ENCODE results near the gene PLCB2. TPM values are rescaled to one million over a fixed set of nuclear protein-coding genes. Genes with fewer than 3 reads are reported as not detected.

Gene PLCB2
- total and polyA plus RNA-seq, 2 experiments from 2014 or later, result 9.5 to 13.8 TPM

- TF ChIP-seq ZNF114 (CRISPR knock-in tag; IDR thresholded peaks at IDR 0.05), result no peak
- TF ChIP-seq ZNF331 (CRISPR knock-in tag; IDR thresholded peaks at IDR 0.05; ENCODE audit: low read depth), result no peak
- TF ChIP-seq ETS1 (IDR thresholded peaks at IDR 0.05), result no peak
- TF ChIP-seq ZNF462 (CRISPR knock-in tag; IDR thresholded peaks at IDR 0.05), result no peak
- TF ChIP-seq NANOG (IDR thresholded peaks at IDR 0.05; ENCODE audit: borderline replicate concordance), result no peak
These were observed 24.5 kb upstream of the PLCB2 start (continued) for GRCh38 chr15:40332113-40332781.

- peaks cover 30% of the 10 kb centered on the region for H3K4me1 ChIP-seq (ENCODE audit: insufficient read depth)
- DNase-seq (ENCODE audit: low spot score) (no peak), ATAC-seq (no peak)
- no peak overlapping the region for H3K4me2 ChIP-seq
- H3K36me3 ChIP-seq (ENCODE audit: insufficient read depth), result no peaks in the 10 kb centered on the region
- no peak overlapping the region for H2AFZ ChIP-seq
- no peak overlapping the region for H3K27ac ChIP-seq (ENCODE audit: low read depth)
- no peak overlapping the region for H3K4me3 ChIP-seq
- H3K9me3 Mint-ChIP-seq, result no peaks in the 10 kb centered on the region
- no peaks in the 10 kb centered on the region for H3K27me3 ChIP-seq (ENCODE audit: insufficient read depth)
- peaks cover 55% of the 10 kb centered on the region for H3K4me1 Mint-ChIP-seq
- H3F3A ChIP-seq (replicated peaks; ENCODE audit: low read depth), result 0 out of 2 replicates have a peak, but pooled peaks cover 6% of the 10 kb centered on the region
- H3K36me3 Mint-ChIP-seq (ENCODE audit: low read depth), result peaks cover 19% of the 10 kb centered on the region
- 0 out of 2 replicates have a peak, but pooled peaks cover 2% of the 10 kb centered on the region for H3K9me2 ChIP-seq (ENCODE audit: insufficient read depth)
- H3K79me2 ChIP-seq (replicated peaks; ENCODE audit: insufficient read depth), result no peaks in the 10 kb centered on the region; the same call in 1 of the 2 replicates
- H3K4me3 Mint-ChIP-seq, result no peak overlapping the region
- no peak overlapping the region for H3K27ac Mint-ChIP-seq
- H4K20me1 ChIP-seq (replicated peaks; ENCODE audit: insufficient read depth), result no peaks in the 10 kb centered on the region
- peaks cover 15% of the 10 kb centered on the region for H3K27me3 Mint-ChIP-seq (ENCODE audit: insufficient read depth, low read depth, poor library complexity)
- no peak for TF ChIP-seq ZNF462 (CRISPR knock-in tag; IDR thresholded peaks at IDR 0.05)
- TF ChIP-seq EZH2 (IDR thresholded peaks at IDR 0.05; ENCODE audit: low read depth, unreplicated experiment), result no peak
- TF ChIP-seq JUNB (IDR thresholded peaks at IDR 0.05; ENCODE audit: unreplicated experiment), result no peak
- no peak for TF ChIP-seq STAT1 (IDR thresholded peaks at IDR 0.05; ENCODE audit: unreplicated experiment)
- TF ChIP-seq ZNF114 (CRISPR knock-in tag; IDR thresholded peaks at IDR 0.05), result no peak
- no peak for TF ChIP-seq NANOG (IDR thresholded peaks at IDR 0.05; ENCODE audit: borderline replicate concordance)
These were observed 23.9 kb upstream of the PLCB2 start for GRCh38 chr15:40331637-40332036.

Measured in GM23338 (cell line).